Heart right ventricle (tissue), 16 donors: ENCODE measurements around the gene GRM5. TPM values are rescaled to one million over a fixed set of nuclear protein-coding genes. Genes with fewer than 3 reads are reported as not detected.
A peak's percentile ranks its signal among the peaks of the same experiment; 100 is the strongest.
"Not testable (repeated sequence)": the region's sequence is repeated elsewhere in the genome, so short reads cannot be mapped to it uniquely, and the experiment has no call there.

ENCODE experiments used
- ATAC-seq, 8 donors: fragments of 200-7000 bp; cut with Tn5 transposase; one replicate each; pipeline ENCODE4 v1.9.1; 2020; ENCODE audit warnings: mild to moderate bottlenecking in 8 of 8, moderate library complexity in 8 of 8, moderate number of reproducible peaks in 1 of 8
- DNase-seq, 2 donors: peaks; one replicate each; pipeline ENCODE4 v3.0.0-alpha.2; 2020
- H3K27ac ChIP-seq, 10 donors: fragments of 200-600 bp; sonication (generic) in 2 of 10; one replicate each; pipeline versions ENCODE4 v1.5.0 to v1.8.0; 2020 to 2022; ENCODE audit warnings: mild to moderate bottlenecking in 3 of 10
- H3K27me3 ChIP-seq, 7 donors: fragments of 200-600 bp; one replicate each; pipeline ENCODE4 v1.8.0; 2021 to 2022; ENCODE audit warnings: mild to moderate bottlenecking in 2 of 7
- H3K36me3 ChIP-seq, 9 donors: fragments of 200-600 bp; sonication (generic) in 1 of 9; one replicate each; pipeline versions ENCODE4 v1.5.0 to v1.8.0; 2020 to 2022; ENCODE audit warnings: mild to moderate bottlenecking in 2 of 9
- H3K4me1 ChIP-seq, 9 donors: fragments of 200-600 bp; sonication (generic) in 1 of 9; one replicate each; pipeline versions ENCODE4 v1.5.0 to v1.8.0; 2020 to 2022; ENCODE audit warnings: mild to moderate bottlenecking in 4 of 9
- H3K4me3 ChIP-seq, 10 donors: fragments of 200-600 bp; sonication (generic) in 2 of 10; one replicate each; pipeline versions ENCODE4 v1.5.0 to v1.8.0; 2020 to 2022; ENCODE audit warnings: mild to moderate bottlenecking in 7 of 10, moderate library complexity in 2 of 10
- H3K9me3 ChIP-seq, 11 donors: fragments of 200-600 bp in 10 of 11; sonication (generic) in 2 of 11; one replicate each; pipeline versions ENCODE4 v1.5.0 to v1.8.0; 2013 to 2022; ENCODE audit warnings: mild to moderate bottlenecking in 2 of 11, control low read depth in 1 of 11, moderate library complexity in 1 of 11
- CTCF ChIP-seq, 9 donors: fragments of 200-600 bp; sonication (generic) in 2 of 9; IDR thresholded peaks; one replicate each; pipeline versions ENCODE4 v1.5.0 to v1.8.0; 2021 to 2022; ENCODE audit warnings: antibody characterized with exemption in 9 of 9, mild to moderate bottlenecking in 5 of 9, moderate library complexity in 1 of 9
- WGBS, 2 donors: extraction: QIAGEN DNeasy Blood & Tissue Kit; methylation state at CpG; one replicate each; pipeline ENCODE4 v1.1.7; 2013; ENCODE audit warnings: inconsistent platforms in 1 of 2; 5-methylcytosine and 5-hydroxymethylcytosine counted together
- intact Hi-C, 10 donors: fragments of 100-400 bp; cut with DNase I; formaldehyde crosslinking; loops; one replicate each; pipeline versions ENCODE4 v1.11.1 to v1.14.2; 2022
- polyA plus RNA-seq, 2 donors: library from polyadenylated mRNA; stranded (reverse); fragments of 200-250 nt; gene quantifications; one replicate each; pipeline ENCODE4 v1.2.3, GENCODE V29; 2013
- total RNA-seq, 10 donors: library from RNA; stranded (reverse); fragmentation: NEBNext Ultra II Directional in 3 of 10; extraction: Animal tissue kit (Norgen Biotek cat#: 25700) in 3 of 10; gene quantifications; one replicate each; pipeline versions ENCODE4 v1.2.1 to v1.2.4, GENCODE V29; 2021 to 2023
- donor health status: Arrhythmogenic right ventricular cardiomyopathy.
- donor health status: ischemic (EF 13 %, LVEDD 7.1; RV severe dilation, severe dysfunction).
- donor health status: healthy with polysubstance abuse.
- donor health status: DM: no; HTN: yes; CAD: no.
- donor health status: DM: no; HTN: no; CAD: no.
- donor health status: ischemic (EF 25% LVEDD 6.9; RV normal size, moderate dysfunction).
- donor health status: ischemic (EF 25% LVEDD 5.7; RV mildly dilated, moderate dysfunction).
- donor health status: healthy.
- donor health status: DM: yes; HTN: yes; CAD: no.
- donor health status: Ischemic cardiomyopathy.
- donor health status: ischemic (EF 35%, LVEDD 5.7; RV mildly dilated, moderate dysfunction).
- donor health status: nonischemic (EF 11% LVEDD 7.7; RV severe dilation, severe dysfunction).
- donor health status: DM: yes; HTN: yes; CAD: no.
- donor health status: PGD.
- donor health status: ischemic (EF 29% LVEDD 5.4; RV normal size, mild dysfunction).
- donor health status: nonischemic (EF 23%, LVEDD 6.1; RV moderate dilation, normal function).

Gene GRM5
- total and polyA plus RNA-seq, 12 donors, result 0.01 to 0.09 (median 0.04) TPM; not detected in 8

DNA sequence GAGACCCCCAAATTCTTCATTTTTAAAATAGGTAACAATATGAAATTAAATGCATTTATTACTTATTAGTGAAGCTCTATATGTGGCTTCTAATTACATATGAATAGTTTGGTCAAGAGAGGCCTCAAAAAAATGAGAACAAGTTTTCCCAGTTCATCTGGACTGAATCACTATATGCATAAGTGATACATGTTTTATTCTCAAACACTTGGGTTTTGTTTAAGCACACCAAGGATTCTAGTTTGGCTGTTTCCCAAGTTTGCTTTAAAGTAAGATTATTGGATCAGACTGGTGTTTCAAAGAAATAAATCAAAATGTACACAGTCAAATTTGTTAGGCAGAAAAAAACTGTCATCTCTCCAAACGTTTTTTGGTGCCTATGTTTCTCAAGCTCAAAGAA, 136.1 kb downstream of the GRM5 start:
- H3K4me1 ChIP-seq, intact Hi-C loops, DNase-seq, H3K27ac ChIP-seq, H3K4me3 ChIP-seq, H3K9me3 ChIP-seq, ATAC-seq, H3K27me3 ChIP-seq, H3K36me3 ChIP-seq: not testable (repeated sequence)
- 20 to 21% methylated on average over 1 of the region's 1 CpG for whole genome bisulfite sequencing, 2 donors

DNA sequence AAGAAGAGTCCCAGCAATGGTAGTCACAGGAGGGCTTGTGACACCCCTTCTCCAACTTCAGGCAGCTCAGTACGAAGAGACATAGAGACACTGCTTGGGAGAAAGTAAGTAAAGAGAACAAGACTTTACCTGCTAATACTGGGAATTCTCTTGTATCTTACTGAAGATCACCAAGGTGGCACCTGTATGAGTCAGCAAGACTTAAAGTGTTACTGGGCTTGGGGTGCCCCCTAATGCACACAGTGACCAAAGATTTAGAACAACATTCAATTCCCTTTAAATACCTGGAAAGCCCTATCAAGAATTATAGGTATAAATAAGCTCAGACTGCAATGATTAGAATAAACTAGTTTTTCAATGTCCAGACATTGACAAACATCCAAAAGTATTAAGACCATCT, 148.7 kb downstream of the GRM5 start:
- H3K27me3 ChIP-seq, ATAC-seq, H3K4me1 ChIP-seq, H3K27ac ChIP-seq, H3K9me3 ChIP-seq, H3K36me3 ChIP-seq, intact Hi-C loops, DNase-seq, H3K4me3 ChIP-seq: not testable (repeated sequence)
- 79 to 84% methylated on average over 1 of the region's 1 CpG for WGBS, 2 donors

- H3K4me3 ChIP-seq, result no peak overlapping the region
- no peaks in the 10 kb centered on the region for H3K9me3 ChIP-seq
- H3K27ac ChIP-seq, result no peak overlapping the region
- H3K36me3 ChIP-seq, result no peaks in the 10 kb centered on the region
- TF ChIP-seq CTCF (IDR thresholded peaks at IDR 0.05), result no peak
- H3K4me1 ChIP-seq, result no peaks in the 10 kb centered on the region
- intact Hi-C loops, result no loop called here
- no peaks in the 10 kb centered on the region for H3K27me3 ChIP-seq
- ATAC-seq, result no peak
- no peak for DNase-seq
- 81 to 86% methylated on average over 2 of the region's 2 CpGs for WGBS, 2 donors
Measured at GRCh38 chr11:88909500-88909899, 156.3 kb downstream of the GRM5 start.

- H3K9me3 ChIP-seq, result not testable (repeated sequence)
Measured at GRCh38 chr11:88901436-88901835, 164.3 kb downstream of the GRM5 start.

DNA sequence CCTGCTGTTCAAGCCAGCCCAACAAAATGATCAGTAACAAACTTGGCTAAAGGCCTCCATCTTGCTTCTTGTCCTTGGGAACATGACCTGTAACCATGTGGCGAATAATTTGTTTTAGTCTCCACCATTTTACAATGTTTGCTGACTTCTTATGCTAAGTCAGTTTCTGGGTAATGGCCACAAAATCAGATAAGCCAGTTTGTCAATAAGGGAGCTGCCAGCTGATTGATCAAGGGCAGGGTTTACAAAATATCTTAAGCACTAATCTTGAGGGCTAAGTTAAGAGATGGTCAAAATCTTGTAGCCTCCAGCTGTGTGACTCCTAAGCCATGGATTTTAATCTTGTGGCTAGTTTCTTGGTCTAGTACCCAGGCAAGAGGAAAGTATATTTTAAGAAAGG, 176.9 kb downstream of the GRM5 start:
- intact Hi-C loops, DNase-seq, H3K27ac ChIP-seq, H3K4me3 ChIP-seq, H3K4me1 ChIP-seq, ATAC-seq, H3K27me3 ChIP-seq, H3K36me3 ChIP-seq: not testable (repeated sequence)
- 76 to 79% methylated on average over 1 of the region's 1 CpG for WGBS, 2 donors
- peaks cover 0 to 41% (median 10%) of the 10 kb centered on the region in 11 donors for H3K9me3 ChIP-seq

More at GRCh38 chr11:88901436-88901835, 164.3 kb downstream of the GRM5 start:
- ATAC-seq, H3K27me3 ChIP-seq, intact Hi-C loops, H3K36me3 ChIP-seq, H3K27ac ChIP-seq, DNase-seq, H3K4me3 ChIP-seq, H3K4me1 ChIP-seq: not testable (repeated sequence)
- 56 to 57% methylated on average over 2 of the region's 2 CpGs for WGBS, 2 donors

DNA sequence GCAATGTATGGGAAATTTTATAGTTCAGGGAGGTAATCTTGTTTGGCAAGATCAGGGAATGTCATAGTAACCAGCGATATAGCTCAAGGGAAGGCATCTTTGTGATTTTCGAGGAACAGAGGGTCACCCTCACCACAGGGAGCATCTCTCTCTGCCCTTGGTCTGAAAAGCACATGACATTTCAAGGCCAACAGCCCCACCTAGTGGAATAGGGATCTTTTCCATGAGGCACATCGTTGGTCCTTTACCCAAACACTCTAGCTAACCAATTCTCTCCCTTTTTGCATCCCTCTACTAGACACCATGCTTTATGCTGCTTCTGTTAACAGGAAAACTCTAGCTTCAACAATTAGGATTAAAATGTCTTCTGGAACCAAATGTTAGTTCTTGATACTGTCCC, 179.0 kb downstream of the GRM5 start:
- DNase-seq, result no peak
- Histone ChIP-seq H3K36me3 (no peaks in the 10 kb centered on the region), H3K9me3 (peaks cover 0 to 41% (median 10%) of the 10 kb centered on the region in 11 donors), H3K27me3 (no peaks in the 10 kb centered on the region), H3K4me1 (no peaks in the 10 kb centered on the region), H3K27ac (no peak overlapping the region), H3K4me3 (no peak overlapping the region)
- 53 to 65% methylated on average over 3 of the region's 3 CpGs for WGBS, 2 donors
- intact Hi-C loops, result no loop called here
- no peak for ATAC-seq
- TF ChIP-seq CTCF (IDR thresholded peaks at IDR 0.05), result peak in 1 of 9 donors; percentile 17

DNA sequence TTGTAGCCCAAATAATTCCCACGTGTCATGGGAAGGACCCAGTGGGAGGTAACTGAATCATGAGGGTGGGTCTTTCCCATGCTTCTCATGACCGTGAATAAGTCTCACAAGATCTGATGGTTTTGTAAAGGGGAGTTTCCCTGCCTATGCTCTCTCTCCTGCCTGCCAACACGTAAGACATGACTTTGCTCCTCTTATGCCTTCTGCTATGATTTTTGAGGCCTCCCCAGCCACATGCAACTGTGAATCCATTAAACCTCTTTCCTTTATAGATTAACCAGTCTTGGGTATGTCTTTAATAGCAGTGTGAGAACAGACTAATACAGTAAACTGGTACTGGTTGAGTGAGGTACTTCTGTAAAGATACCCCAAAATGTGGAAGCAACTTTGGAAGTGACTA, 183.0 kb downstream of the GRM5 start:
- WGBS, 2 donors, result 77 to 83% methylated on average over 3 of the region's 3 CpGs
- H3K27me3 ChIP-seq, DNase-seq, intact Hi-C loops, H3K4me3 ChIP-seq, H3K27ac ChIP-seq, ATAC-seq, H3K4me1 ChIP-seq, H3K36me3 ChIP-seq: not testable (repeated sequence)
- H3K9me3 ChIP-seq, result peaks cover 0 to 36% (median 10%) of the 10 kb centered on the region in 11 donors
